NCI-H446 (cell line): Measurements from ENCODE around the gene SNTB2.

Experiments used
- DNase-seq, 2 experiments: peaks; one replicate each; lab custom pipeline; 2025; lab: John Stamatoyannopoulos, UW

The SNTB2 gene

GRCh38 chr16:69319381-69319780 lies 132.4 kb downstream of the SNTB2 start:
- no peak for DNase-seq

GRCh38 chr16:69319826-69320739 lies 133.1 kb downstream of the SNTB2 start:
- DNase-seq: no peak

GRCh38 chr16:69320740-69321073 lies 133.7 kb downstream of the SNTB2 start:
- no peak for DNase-seq

GRCh38 chr16:69321080-69321479 lies 134.1 kb downstream of the SNTB2 start:
- no peak for DNase-seq

- no peak for DNase-seq
These were observed 135.4 kb downstream of the SNTB2 start for GRCh38 chr16:69322343-69322742.

- no peak for DNase-seq
These were observed 136.5 kb downstream of the SNTB2 start for GRCh38 chr16:69323415-69323814.

- DNase-seq: peak in 1 of 2 experiments; percentile 28
These were observed 137.1 kb downstream of the SNTB2 start for GRCh38 chr16:69324013-69324531.

- DNase-seq: no peak
These were observed 137.8 kb downstream of the SNTB2 start for GRCh38 chr16:69324585-69325253.

- DNase-seq: no peak
These were observed 138.8 kb downstream of the SNTB2 start for GRCh38 chr16:69325784-69326171.

GRCh38 chr16:69326172-69326873 lies 139.4 kb downstream of the SNTB2 start:
- DNase-seq: no peak

- DNase-seq: no peak
These were observed 140.8 kb downstream of the SNTB2 start for GRCh38 chr16:69327585-69328310.

- DNase-seq: peak in 1 of 2 experiments; percentile 15
These were observed 141.9 kb downstream of the SNTB2 start for GRCh38 chr16:69328854-69329316.

- DNase-seq: no peak
These were observed 142.7 kb downstream of the SNTB2 start for GRCh38 chr16:69329369-69330285.

- DNase-seq: peak; percentile 66 to 88
These were observed 143.5 kb downstream of the SNTB2 start, which contains the start of gene PDF for GRCh38 chr16:69330286-69331109. PDF (minus strand) TSS chr16:69330588; CDS start chr16:69330570, 18 bp downstream.

- no peak for DNase-seq
These were observed 147.7 kb downstream of the SNTB2 start for GRCh38 chr16:69334696-69335095.

GRCh38 chr16:69338557-69339288 lies 151.8 kb downstream of the SNTB2 start:
- peak in 1 of 2 experiments; percentile 46 for DNase-seq

GRCh38 chr16:69339289-69340094 lies 152.5 kb downstream of the SNTB2 start, which contains the start of the genes COG8 and NIP7:
COG8 (minus strand) TSS chr16:69339564; CDS start chr16:69339552, 12 bp downstream.
NIP7 (plus strand) TSS chr16:69339772; CDS start chr16:69339830, 58 bp downstream.
- DNase-seq: peak; percentile 84 to 94
